ENCODE measurements around the gene BTN2A1. TPM values are rescaled to one million over a fixed set of nuclear protein-coding genes. Genes with fewer than 3 reads are reported as not detected.

The BTN2A1 gene
- total RNA-seq, 1 donor from 2014 or later: 28.7 TPM

DNA sequence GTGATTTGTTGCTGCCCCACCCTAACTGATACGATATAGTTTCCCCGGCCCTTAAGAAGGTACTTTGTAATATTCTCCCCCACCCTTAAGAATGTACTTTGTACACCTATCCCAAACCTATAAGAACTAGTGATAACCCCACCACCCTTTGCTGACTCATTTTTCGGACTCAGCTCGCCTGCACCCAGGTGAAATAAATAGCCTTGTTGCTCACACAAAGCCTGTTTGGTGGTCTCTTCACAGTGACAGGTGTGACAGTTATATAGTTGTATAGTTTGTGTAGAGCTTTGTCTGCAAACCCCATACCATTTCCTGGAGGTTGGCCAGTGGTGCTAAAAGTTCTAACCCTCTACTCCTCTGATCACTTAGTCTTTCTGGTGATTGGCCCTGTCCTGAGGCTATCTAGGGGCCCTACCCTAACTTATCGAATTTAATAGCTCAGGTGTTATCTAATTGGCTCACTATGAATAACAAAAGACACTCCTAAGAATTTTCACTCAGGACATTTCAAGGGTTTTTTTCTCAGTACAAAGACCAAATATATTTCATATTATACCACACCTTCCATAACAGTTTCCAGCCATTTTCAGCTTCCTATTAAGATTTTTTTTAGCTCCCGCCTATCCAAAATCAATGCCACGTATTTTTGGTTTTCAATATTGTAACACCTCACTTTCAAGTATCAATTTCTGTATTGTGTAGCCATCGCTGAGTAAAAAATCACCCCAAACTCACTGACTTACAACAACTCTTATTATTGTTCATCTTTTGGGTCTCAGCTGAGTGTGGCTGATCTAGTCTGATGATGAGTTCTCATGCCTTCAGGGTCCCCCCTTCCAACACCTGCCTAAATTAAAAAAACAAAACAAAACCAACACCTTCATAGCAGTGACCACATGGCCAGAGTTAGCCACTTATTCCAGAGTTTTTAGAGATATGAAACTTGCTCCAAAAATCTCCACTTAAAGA, 32.5 kb downstream of the BTN2A1 start:
- Mint-ChIP-seq H3K27ac (ENCODE audit: unreplicated experiment) (no peak overlapping the region), H3K4me3 (ENCODE audit: unreplicated experiment) (no peak overlapping the region), H3K27me3 (ENCODE audit: unreplicated experiment) (no peaks in the 10 kb centered on the region), H3K36me3 (ENCODE audit: low read depth, unreplicated experiment) (no peaks in the 10 kb centered on the region), H3K9me3 (ENCODE audit: unreplicated experiment) (no peaks in the 10 kb centered on the region), H3K4me1 (ENCODE audit: unreplicated experiment) (no peaks in the 10 kb centered on the region)
- DNase-seq (ENCODE audit: low spot score): no peak
- no peak for TF ChIP-seq CTCF (IDR thresholded peaks at IDR 0.05; ENCODE audit: unreplicated experiment)

- DNase-seq (ENCODE audit: low spot score): no peak
- no peak overlapping the region for H3K27ac Mint-ChIP-seq (ENCODE audit: unreplicated experiment)
- TF ChIP-seq CTCF (IDR thresholded peaks at IDR 0.05; ENCODE audit: unreplicated experiment): no peak
- H3K36me3 Mint-ChIP-seq (ENCODE audit: low read depth, unreplicated experiment): no peaks in the 10 kb centered on the region
- no peaks in the 10 kb centered on the region for H3K27me3 Mint-ChIP-seq (ENCODE audit: unreplicated experiment)
- H3K9me3 Mint-ChIP-seq (ENCODE audit: unreplicated experiment): no peaks in the 10 kb centered on the region
- H3K4me1 Mint-ChIP-seq (ENCODE audit: unreplicated experiment): no peaks in the 10 kb centered on the region
- H3K4me3 Mint-ChIP-seq (ENCODE audit: unreplicated experiment): no peak overlapping the region
Measured at GRCh38 chr6:26491604-26492003, 33.8 kb downstream of the BTN2A1 start.

- no peak for TF ChIP-seq CTCF (IDR thresholded peaks at IDR 0.05; ENCODE audit: unreplicated experiment)
- no peak overlapping the region for H3K27ac Mint-ChIP-seq (ENCODE audit: unreplicated experiment)
- no peaks in the 10 kb centered on the region for H3K27me3 Mint-ChIP-seq (ENCODE audit: unreplicated experiment)
- H3K36me3 Mint-ChIP-seq (ENCODE audit: low read depth, unreplicated experiment): no peaks in the 10 kb centered on the region
- H3K9me3 Mint-ChIP-seq (ENCODE audit: unreplicated experiment): no peaks in the 10 kb centered on the region
- DNase-seq (ENCODE audit: low spot score): no peak
- peaks cover 3% of the 10 kb centered on the region for H3K4me1 Mint-ChIP-seq (ENCODE audit: unreplicated experiment)
- H3K4me3 Mint-ChIP-seq (ENCODE audit: unreplicated experiment): no peak overlapping the region
Measured at GRCh38 chr6:26493258-26493657, 35.5 kb downstream of the BTN2A1 start.

DNA sequence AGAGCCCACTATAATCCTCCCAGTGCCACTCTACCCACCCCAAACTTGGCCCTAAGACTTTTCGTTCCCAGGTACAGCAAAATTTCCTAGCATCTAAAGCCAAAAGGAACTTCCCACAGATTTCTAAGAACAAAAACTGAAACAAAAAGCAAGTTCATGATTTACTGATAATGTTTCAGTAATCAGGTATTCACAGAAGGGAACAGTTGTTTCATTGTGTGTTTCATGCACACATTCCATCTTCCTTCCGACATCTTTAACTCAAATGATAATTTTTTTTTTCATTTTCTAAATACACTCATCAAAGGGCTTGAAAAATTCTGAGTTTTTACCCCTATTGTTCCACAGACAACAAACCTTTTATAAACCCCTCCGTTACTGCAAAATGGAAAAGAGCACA, 36.4 kb downstream of the BTN2A1 start:
- Mint-ChIP-seq H3K36me3 (ENCODE audit: low read depth, unreplicated experiment) (no peaks in the 10 kb centered on the region), H3K9me3 (ENCODE audit: unreplicated experiment) (no peaks in the 10 kb centered on the region), H3K27ac (ENCODE audit: unreplicated experiment) (peak overlapping the region; percentile 21), H3K27me3 (ENCODE audit: unreplicated experiment) (no peaks in the 10 kb centered on the region), H3K4me3 (ENCODE audit: unreplicated experiment) (no peak overlapping the region), H3K4me1 (ENCODE audit: unreplicated experiment) (peaks cover 3% of the 10 kb centered on the region)
- DNase-seq (ENCODE audit: low spot score): no peak
- TF ChIP-seq CTCF (IDR thresholded peaks at IDR 0.05; ENCODE audit: unreplicated experiment): no peak

DNA sequence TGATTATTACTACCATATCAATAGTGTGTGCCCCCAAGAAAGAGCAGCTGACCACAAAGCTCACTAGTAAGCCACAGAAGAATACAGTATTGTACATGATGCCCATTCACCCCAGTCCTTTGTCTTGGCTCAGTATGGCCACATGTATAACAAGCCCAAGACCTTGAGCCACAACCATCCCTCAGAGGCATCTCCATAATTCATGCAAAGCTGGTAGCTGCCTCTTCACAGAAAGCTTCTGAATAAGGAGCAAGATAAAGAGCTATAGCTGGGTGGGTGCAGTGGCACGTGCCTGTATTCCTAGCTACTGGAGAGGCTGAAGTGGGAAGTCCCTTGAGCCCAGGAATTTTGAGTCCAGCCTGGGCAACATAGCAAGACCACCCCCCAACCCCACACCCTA, 37.5 kb downstream of the BTN2A1 start:
- TF ChIP-seq CTCF (IDR thresholded peaks at IDR 0.05; ENCODE audit: unreplicated experiment): no peak
- Mint-ChIP-seq H3K27me3 (ENCODE audit: unreplicated experiment) (no peaks in the 10 kb centered on the region), H3K9me3 (ENCODE audit: unreplicated experiment) (no peaks in the 10 kb centered on the region), H3K27ac (ENCODE audit: unreplicated experiment) (no peak overlapping the region), H3K4me1 (ENCODE audit: unreplicated experiment) (peaks cover 10% of the 10 kb centered on the region), H3K4me3 (ENCODE audit: unreplicated experiment) (no peak overlapping the region), H3K36me3 (ENCODE audit: low read depth, unreplicated experiment) (no peaks in the 10 kb centered on the region)
- no peak for DNase-seq (ENCODE audit: low spot score)
